ENCODE results near the gene ELOVL7. TPM values are rescaled to one million over a fixed set of nuclear protein-coding genes. Genes with fewer than 3 reads are reported as not detected.
"Not testable (repeated sequence)": the region's sequence is repeated elsewhere in the genome, so short reads cannot be mapped to it uniquely, and the experiment has no call there.

The ELOVL7 gene
- total RNA-seq, 2 donors from 2014 or later: 25.4 to 31.5 TPM

- intact Hi-C loops (cut with DNase I): no loop called here
- Histone ChIP-seq H3K9me3 (no peaks in the 10 kb centered on the region), H3K4me3 (no peak overlapping the region), H3K36me3 (no peaks in the 10 kb centered on the region), H3K9ac (ENCODE audit: low read depth in 2 of 2, low read length in 2 of 2) (no peak overlapping the region), H3K27me3 (no peaks in the 10 kb centered on the region), H3K27ac (no peak overlapping the region), H3K4me1 (no peaks in the 10 kb centered on the region)
- no peak for DNase-seq
- TF ChIP-seq, protein P1, sequence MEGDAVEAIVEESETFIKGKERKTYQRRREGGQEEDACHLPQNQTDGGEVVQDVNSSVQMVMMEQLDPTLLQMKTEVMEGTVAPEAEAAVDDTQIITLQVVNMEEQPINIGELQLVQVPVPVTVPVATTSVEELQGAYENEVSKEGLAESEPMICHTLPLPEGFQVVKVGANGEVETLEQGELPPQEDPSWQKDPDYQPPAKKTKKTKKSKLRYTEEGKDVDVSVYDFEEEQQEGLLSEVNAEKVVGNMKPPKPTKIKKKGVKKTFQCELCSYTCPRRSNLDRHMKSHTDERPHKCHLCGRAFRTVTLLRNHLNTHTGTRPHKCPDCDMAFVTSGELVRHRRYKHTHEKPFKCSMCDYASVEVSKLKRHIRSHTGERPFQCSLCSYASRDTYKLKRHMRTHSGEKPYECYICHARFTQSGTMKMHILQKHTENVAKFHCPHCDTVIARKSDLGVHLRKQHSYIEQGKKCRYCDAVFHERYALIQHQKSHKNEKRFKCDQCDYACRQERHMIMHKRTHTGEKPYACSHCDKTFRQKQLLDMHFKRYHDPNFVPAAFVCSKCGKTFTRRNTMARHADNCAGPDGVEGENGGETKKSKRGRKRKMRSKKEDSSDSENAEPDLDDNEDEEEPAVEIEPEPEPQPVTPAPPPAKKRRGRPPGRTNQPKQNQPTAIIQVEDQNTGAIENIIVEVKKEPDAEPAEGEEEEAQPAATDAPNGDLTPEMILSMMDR (IDR thresholded peaks at IDR 0.05): no peak
Observed at GRCh38 chr5:60805463-60805862, 38.6 kb downstream of the ELOVL7 start.

GRCh38 chr5:60803712-60804111 is 40.4 kb downstream of the ELOVL7 start:
- TF ChIP-seq, protein P1 (IDR thresholded peaks at IDR 0.05): no peak
- no peaks in the 10 kb centered on the region for H3K9me3 ChIP-seq

GRCh38 chr5:60802986-60803385 is 41.1 kb downstream of the ELOVL7 start:
- intact Hi-C loops (cut with DNase I): no loop called here
- Histone ChIP-seq H3K4me1 (no peaks in the 10 kb centered on the region), H3K27me3 (no peaks in the 10 kb centered on the region), H3K36me3 (no peaks in the 10 kb centered on the region), H3K27ac (no peak overlapping the region), H3K9ac (ENCODE audit: low read depth in 2 of 2, low read length in 2 of 2) (no peak overlapping the region), H3K9me3 (no peaks in the 10 kb centered on the region), H3K4me3 (no peak overlapping the region)
- DNase-seq: no peak
- TF ChIP-seq, protein P1 (IDR thresholded peaks at IDR 0.05): no peak

More at GRCh38 chr5:60803712-60804111, 40.4 kb downstream of the ELOVL7 start:
- H3K36me3 ChIP-seq: no peaks in the 10 kb centered on the region
- no peaks in the 10 kb centered on the region for H3K27me3 ChIP-seq
- no peak overlapping the region for H3K9ac ChIP-seq (ENCODE audit: low read depth in 2 of 2, low read length in 2 of 2)
- no peaks in the 10 kb centered on the region for H3K4me1 ChIP-seq
- H3K27ac ChIP-seq: no peak overlapping the region
- H3K4me3 ChIP-seq: no peak overlapping the region
- DNase-seq: no peak
- intact Hi-C loops (cut with DNase I): no loop called here

- Histone ChIP-seq H3K9me3 (no peaks in the 10 kb centered on the region), H3K27ac (no peak overlapping the region), H3K4me1 (no peaks in the 10 kb centered on the region), H3K36me3 (no peaks in the 10 kb centered on the region), H3K4me3 (no peak overlapping the region), H3K27me3 (no peaks in the 10 kb centered on the region), H3K9ac (ENCODE audit: low read depth in 2 of 2, low read length in 2 of 2) (no peak overlapping the region)
- no peak for DNase-seq
- TF ChIP-seq, protein P1 (IDR thresholded peaks at IDR 0.05): no peak
- intact Hi-C loops (cut with DNase I): no loop called here
Observed at GRCh38 chr5:60802226-60802625, 41.8 kb downstream of the ELOVL7 start.

DNA sequence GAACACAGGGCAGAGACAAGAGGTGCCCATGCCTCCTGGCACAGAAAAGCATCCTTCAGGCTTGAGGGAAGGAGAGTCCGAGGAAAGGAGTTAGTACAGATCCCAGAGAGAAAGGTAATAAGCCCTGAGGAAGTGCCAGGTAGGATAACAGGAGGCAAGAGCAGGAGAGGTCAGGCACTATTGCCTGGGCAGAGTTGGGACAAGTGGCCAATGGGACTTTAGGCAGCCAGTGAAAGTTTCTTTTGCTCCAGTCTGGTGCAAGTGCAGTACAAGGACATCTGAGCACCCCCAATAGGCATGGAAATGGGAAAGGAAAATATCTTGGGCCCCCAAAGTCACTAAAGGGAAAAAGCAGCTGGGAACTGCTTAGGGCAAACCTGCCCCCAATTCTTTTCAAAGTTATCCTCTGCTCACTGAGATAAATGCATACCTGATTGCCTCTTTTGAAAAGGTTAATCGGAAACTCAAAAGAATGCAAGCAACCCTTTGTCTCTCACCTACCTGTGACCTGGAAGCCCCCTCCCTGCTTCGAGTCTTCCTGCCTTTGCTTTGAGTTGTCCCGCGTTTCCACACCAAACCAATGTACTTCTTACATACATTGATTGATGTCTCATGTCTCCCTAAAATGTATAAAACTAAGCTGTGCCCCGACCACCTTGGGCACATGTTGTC is 46.5 kb downstream of the ELOVL7 start:
- Histone ChIP-seq H3K9ac (ENCODE audit: low read depth in 2 of 2, low read length in 2 of 2) (no peak overlapping the region), H3K27me3 (no peaks in the 10 kb centered on the region), H3K4me1 (no peaks in the 10 kb centered on the region), H3K9me3 (no peaks in the 10 kb centered on the region), H3K27ac (no peak overlapping the region), H3K36me3 (no peaks in the 10 kb centered on the region), H3K4me3 (no peak overlapping the region)
- TF ChIP-seq, protein P1 (IDR thresholded peaks at IDR 0.05): no peak
- no peak for DNase-seq
- intact Hi-C loops (cut with DNase I): no loop called here

GRCh38 chr5:60795424-60795950 is 48.6 kb downstream of the ELOVL7 start:
- H3K27ac ChIP-seq; H3K27me3 ChIP-seq; DNase-seq; H3K4me1 ChIP-seq; H3K9ac ChIP-seq (ENCODE audit: low read depth in 2 of 2, low read length in 2 of 2); H3K4me3 ChIP-seq; intact Hi-C loops (cut with DNase I); H3K36me3 ChIP-seq; H3K9me3 ChIP-seq: not testable (repeated sequence)

All from colonic mucosa (tissue), 4 donors.